HepG2 (cell line): ENCODE data around the gene GDNF. TPM values are rescaled to one million over a fixed set of nuclear protein-coding genes. Genes with fewer than 3 reads are reported as not detected.

Experiments used
- ATAC-seq: fragments of 200-7000 bp; cut with Tn5 transposase; 3 replicates; pipeline ENCODE4 v1.9.1; 2020; ENCODE audit warnings: mild to moderate bottlenecking, moderate library complexity
- BruUV-seq: library from RNA; stranded (reverse); fragments of 400-500 nt; replicated peaks from 2 replicates; lab custom pipeline; 2021; lab: Mats Ljungman, UMichigan
- CTCF ChIA-PET: fragments of 300-600 bp; formaldehyde crosslinking; extraction: SDS; loops from one replicate; lab custom pipeline; 2021; ENCODE audit warnings: low total read pairs, inconsistent platforms, low intra/inter-chr PET ratio; lab: Yijun Ruan, JAX
- POLR2A ChIA-PET: fragments of 350-600 bp; sonication (Branson Sonifier 250); formaldehyde crosslinking; loops from one replicate; lab custom pipeline; 2020; ENCODE audit warnings: antibody characterized with exemption, inconsistent platforms; lab: Yijun Ruan, JAX
- DNase-seq: peaks from one replicate; pipeline ENCODE4 v3.0.0-alpha.2; 2015; ENCODE audit warnings: low spot score
- FAIRE-seq: peaks from 3 replicates; lab custom pipeline; 2011; peaks lifted over from hg19 to GRCh38; lab: Jason Lieb, UNC
- H2AFZ ChIP-seq: one replicate; pipeline ENCODE4 v1.6.1; 2011; ENCODE audit warnings: low read length, inconsistent platforms
- H3K27ac ChIP-seq: fragments of 300-600 bp; 3 replicates; pipeline ENCODE4 v1.8.0; 2011; ENCODE audit warnings: mixed run types, mild to moderate bottlenecking, mixed read lengths, low read length, inconsistent platforms; ENCODE audit not compliant: insufficient read depth; ENCODE audit errors: extremely low read length
- H3K27me3 ChIP-seq, 2 experiments: fragments of 200-600 bp in 1 of 2; 2 replicates in 1 of 2; 3 replicates in 1 of 2; pipeline versions ENCODE4 v1.6.0 to v1.8.0; 2011; ENCODE audit warnings: low read length in 2 of 2, mild to moderate bottlenecking in 2 of 2, moderate library complexity in 2 of 2, inconsistent platforms in 1 of 2; ENCODE audit not compliant: insufficient read depth in 2 of 2, control insufficient read depth in 1 of 2
- H3K36me3 ChIP-seq, 2 experiments: fragments of 200-600 bp in 1 of 2; replicated peaks in 1 of 2; 2 replicates in 1 of 2; 3 replicates in 1 of 2; pipeline versions ENCODE4 v1.5.1 to v1.8.0; 2011; ENCODE audit warnings: low read length in 2 of 2, inconsistent platforms in 1 of 2; ENCODE audit not compliant: insufficient read depth in 2 of 2, control insufficient read depth in 1 of 2
- H3K4me1 ChIP-seq: 2 replicates; pipeline ENCODE4 v1.5.1; 2012; ENCODE audit warnings: low read length, inconsistent platforms; ENCODE audit not compliant: insufficient read depth
- H3K4me2 ChIP-seq: 2 replicates; pipeline ENCODE4 v1.6.0; 2011; ENCODE audit warnings: low read depth, low read length, inconsistent platforms
- H3K4me3 ChIP-seq, 3 experiments: fragments of 200-600 bp in 1 of 3; sonication (generic), shearing (Covaris generic) in 1 of 3; replicated peaks in 1 of 3; 2 replicates each; pipeline ENCODE4 v1.5.1; 2011 to 2016; ENCODE audit warnings: low read length in 3 of 3, inconsistent platforms in 2 of 3, low read depth in 2 of 3, mild to moderate bottlenecking in 2 of 3, control low read depth in 1 of 3, mixed read lengths in 1 of 3; ENCODE audit not compliant: insufficient read depth in 1 of 3
- H3K79me2 ChIP-seq: one replicate; pipeline ENCODE4 v1.6.1; 2011; ENCODE audit warnings: low read length, inconsistent platforms; ENCODE audit not compliant: insufficient read depth
- H3K9ac ChIP-seq: 2 replicates; pipeline ENCODE4 v1.6.0; 2011; ENCODE audit warnings: mild to moderate bottlenecking, low read depth, low read length, inconsistent platforms; ENCODE audit not compliant: insufficient read depth
- H3K9me3 ChIP-seq: 2 replicates; pipeline ENCODE4 v1.5.1; 2012; ENCODE audit warnings: mild to moderate bottlenecking, low read length
- H4K20me1 ChIP-seq: 2 replicates; pipeline ENCODE4 v1.6.0; 2011; ENCODE audit warnings: inconsistent platforms, mild to moderate bottlenecking, low read length, moderate library complexity; ENCODE audit not compliant: insufficient read depth
- ARNTL ChIP-seq: sonication (generic); formaldehyde crosslinking; IDR thresholded peaks from 2 replicates; pipeline ENCODE4 v1.4.0; 2020; ENCODE audit warnings: mild to moderate bottlenecking, missing genetic modification reagents
- KMT2A ChIP-seq: sonication (generic); formaldehyde crosslinking; IDR thresholded peaks from 2 replicates; pipeline ENCODE4 v1.4.0; 2020; ENCODE audit warnings: missing genetic modification reagents
- MXI1 ChIP-seq: IDR thresholded peaks from 3 replicates; pipeline ENCODE4 v1.6.1; 2012; ENCODE audit warnings: low read depth, low read length, inconsistent platforms, borderline replicate concordance
- PAF1 ChIP-seq: IDR thresholded peaks from 2 replicates; pipeline ENCODE4 v1.6.1; 2016; ENCODE audit warnings: missing genetic modification reagents, missing compliant biosample characterization
- PITX1 ChIP-seq: sonication (generic); formaldehyde crosslinking; IDR thresholded peaks from 2 replicates; pipeline ENCODE4 v1.5.1; 2020; ENCODE audit warnings: mild to moderate bottlenecking, missing genetic modification reagents
- REXO4 ChIP-seq: sonication (generic); formaldehyde crosslinking; IDR thresholded peaks from 2 replicates; pipeline ENCODE4 v1.8.0; 2022; ENCODE audit warnings: missing genetic modification reagents, mild to moderate bottlenecking, borderline replicate concordance
- RFX3 ChIP-seq: IDR thresholded peaks from 2 replicates; pipeline ENCODE4 v1.6.1; 2016; ENCODE audit warnings: missing biosample characterization, missing genetic modification reagents
- TBX3 ChIP-seq: fragments of 450-650 bp; IDR thresholded peaks from 2 replicates; pipeline ENCODE4 v1.6.1; 2017; ENCODE audit warnings: antibody characterized with exemption, mild to moderate bottlenecking, inconsistent platforms, borderline replicate concordance
- ZFAT ChIP-seq: sonication (generic); formaldehyde crosslinking; conservative IDR thresholded peaks from 2 replicates; pipeline ENCODE4 v1.8.1; 2023; ENCODE audit warnings: missing genetic modification reagents, inconsistent platforms
- ZNF160 ChIP-seq: sonication (generic); formaldehyde crosslinking; IDR thresholded peaks from 2 replicates; pipeline ENCODE4 v1.8.0; 2022; ENCODE audit warnings: mild to moderate bottlenecking, inconsistent platforms, missing genetic modification reagents
- ZNF263 ChIP-seq: sonication (generic); formaldehyde crosslinking; IDR thresholded peaks from 2 replicates; pipeline ENCODE4 v1.4.0; 2020; ENCODE audit warnings: missing genetic modification reagents
- WGBS: methylation state at CpG from one replicate; pipeline ENCODE4 v1.1.6; 2017; ENCODE audit warnings: low lambda C conversion rate; 5-methylcytosine and 5-hydroxymethylcytosine counted together
- in situ Hi-C: cut with HindIII; loops from 2 replicates; pipeline ENCODE4 v1.10.0; 2017; ENCODE audit warnings: low pct_unique_long_range_greater_than_20kb; ENCODE audit not compliant: extremely low pct_ligation_motif_present
- intact Hi-C: fragments of 100-400 bp; cut with micrococcal nuclease; formaldehyde crosslinking; loops from one replicate; pipeline ENCODE4 v1.10.0; 2022; ENCODE audit not compliant: unreplicated experiment
- polyA plus RNA-seq, 8 experiments: library from polyadenylated mRNA; depleted of rRNA in 3 of 8; stranded (reverse) in 7 of 8; unstranded in 1 of 8; fragments of >200 nt; fragmentation: Illumina TruSeq in 4 of 8; extraction: Trizol in 4 of 8; gene quantifications; 2 replicates each; pipeline versions ENCODE4 v1.2.1 to v1.2.3, GENCODE V29; 2011 to 2016; ENCODE audit warnings: low read depth in 4 of 8, missing spikeins in 1 of 8, mixed read lengths in 1 of 8; ENCODE audit not compliant: insufficient read depth in 1 of 8
- total RNA-seq, 5 experiments: library from RNA; depleted of rRNA; stranded (reverse); fragments of >200 nt; fragmentation: Illumina TruSeq; extraction: Trizol; gene quantifications; 2 replicates each; pipeline ENCODE4 v1.2.3, GENCODE V29; 2016; ENCODE audit warnings: low read depth in 1 of 5
- TF ChIP-seq, protein P1 (sequence below), 2 experiments: sonication (generic) in 1 of 2; formaldehyde crosslinking in 1 of 2; IDR thresholded peaks; 2 replicates each; pipeline versions ENCODE4 v1.6.1 to v1.9.0; 2014 to 2022; ENCODE audit warnings: antibody characterized with exemption in 1 of 2, borderline replicate concordance in 1 of 2, inconsistent platforms in 1 of 2, low read depth in 1 of 2, missing genetic modification reagents in 1 of 2
- TF ChIP-seq, protein P2 (sequence below): sonication (generic); formaldehyde crosslinking; IDR thresholded peaks from 2 replicates; pipeline ENCODE4; 2020; ENCODE audit warnings: missing genetic modification reagents, mild to moderate bottlenecking, borderline replicate concordance
- TF ChIP-seq, protein P3 (sequence below): sonication (generic); formaldehyde crosslinking; IDR thresholded peaks from 2 replicates; pipeline ENCODE4 v1.4.0; 2020; ENCODE audit warnings: missing genetic modification reagents

GDNF gene
- total and polyA plus RNA-seq, 2 of the 13 experiments (the other 11 are each of a cell fraction or from before 2014, with no cell fraction given), result 0.24 to 0.46 TPM

DNA sequence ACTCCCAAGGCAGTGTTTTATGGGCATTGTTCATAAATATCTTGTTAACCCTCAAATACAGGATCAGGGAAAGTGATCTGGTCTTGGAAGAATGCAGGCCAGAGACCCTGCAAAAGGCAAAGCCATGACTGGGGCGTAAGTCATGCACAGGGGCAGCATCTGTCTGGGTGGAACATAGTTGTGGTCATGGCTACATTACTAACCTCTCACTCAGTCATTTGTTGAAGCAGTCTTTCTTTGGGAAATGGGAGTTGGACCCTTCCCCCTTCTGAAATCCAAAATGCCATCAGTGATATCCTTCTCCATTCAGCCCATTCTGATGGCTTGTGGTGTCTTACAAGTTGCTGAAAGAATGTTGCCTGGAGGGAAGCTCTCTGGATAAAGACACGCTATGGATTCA, 68.1 kb downstream of the GDNF start:
- Histone ChIP-seq H3K4me3 (no peak overlapping the region), H3K36me3 (no peaks in the 10 kb centered on the region), H4K20me1 (no peaks in the 10 kb centered on the region), H3K9me3 (peaks cover 21% of the 10 kb centered on the region), H3K27me3 (no peaks in the 10 kb centered on the region), H3K27ac (no peak overlapping the region), H3K9ac (no peak overlapping the region), H3K4me2 (no peak overlapping the region), H3K4me1 (peaks cover 21% of the 10 kb centered on the region; the same call in 1 of the 2 replicates), H2AFZ (no peak overlapping the region), H3K79me2 (no peaks in the 10 kb centered on the region)
- ChIA-PET CTCF (no interaction called here), POLR2A (no interaction called here)
- in situ Hi-C loops, result no loop called here
- FAIRE-seq (no peak), DNase-seq (no peak), ATAC-seq (peak; percentile 21; the same call in 1 of the 3 replicates)
- no TSS peak for BruUV-seq
- 46% methylated on average over 2 of the region's 2 CpGs for WGBS
- intact Hi-C loops, result loop anchor here (5.0 kb wide), 1 partner anchor 421 kb away; no protein-coding TSS in a partner anchor
- TF ChIP-seq, protein P1, sequence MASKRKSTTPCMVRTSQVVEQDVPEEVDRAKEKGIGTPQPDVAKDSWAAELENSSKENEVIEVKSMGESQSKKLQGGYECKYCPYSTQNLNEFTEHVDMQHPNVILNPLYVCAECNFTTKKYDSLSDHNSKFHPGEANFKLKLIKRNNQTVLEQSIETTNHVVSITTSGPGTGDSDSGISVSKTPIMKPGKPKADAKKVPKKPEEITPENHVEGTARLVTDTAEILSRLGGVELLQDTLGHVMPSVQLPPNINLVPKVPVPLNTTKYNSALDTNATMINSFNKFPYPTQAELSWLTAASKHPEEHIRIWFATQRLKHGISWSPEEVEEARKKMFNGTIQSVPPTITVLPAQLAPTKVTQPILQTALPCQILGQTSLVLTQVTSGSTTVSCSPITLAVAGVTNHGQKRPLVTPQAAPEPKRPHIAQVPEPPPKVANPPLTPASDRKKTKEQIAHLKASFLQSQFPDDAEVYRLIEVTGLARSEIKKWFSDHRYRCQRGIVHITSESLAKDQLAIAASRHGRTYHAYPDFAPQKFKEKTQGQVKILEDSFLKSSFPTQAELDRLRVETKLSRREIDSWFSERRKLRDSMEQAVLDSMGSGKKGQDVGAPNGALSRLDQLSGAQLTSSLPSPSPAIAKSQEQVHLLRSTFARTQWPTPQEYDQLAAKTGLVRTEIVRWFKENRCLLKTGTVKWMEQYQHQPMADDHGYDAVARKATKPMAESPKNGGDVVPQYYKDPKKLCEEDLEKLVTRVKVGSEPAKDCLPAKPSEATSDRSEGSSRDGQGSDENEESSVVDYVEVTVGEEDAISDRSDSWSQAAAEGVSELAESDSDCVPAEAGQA (IDR thresholded peaks at IDR 0.05; ENCODE audit: low read depth), result no peak
- TF ChIP-seq, protein P1 (CRISPR knock-in tag; IDR thresholded peaks at IDR 0.05; ENCODE audit: borderline replicate concordance), result no peak
- TF ChIP-seq RFX3 (CRISPR knock-in tag) (no peak), MXI1 (no peak), ARNTL (CRISPR knock-in tag) (no peak), ZNF263 (CRISPR knock-in tag) (no peak), PITX1 (CRISPR knock-in tag) (no peak), ZFAT (CRISPR knock-in tag) (no peak), TBX3 (no peak), KMT2A (no peak), ZNF160 (CRISPR knock-in tag) (no peak), PAF1 (CRISPR knock-in tag) (no peak), REXO4 (CRISPR knock-in tag) (no peak)
- TF ChIP-seq, protein P2, sequence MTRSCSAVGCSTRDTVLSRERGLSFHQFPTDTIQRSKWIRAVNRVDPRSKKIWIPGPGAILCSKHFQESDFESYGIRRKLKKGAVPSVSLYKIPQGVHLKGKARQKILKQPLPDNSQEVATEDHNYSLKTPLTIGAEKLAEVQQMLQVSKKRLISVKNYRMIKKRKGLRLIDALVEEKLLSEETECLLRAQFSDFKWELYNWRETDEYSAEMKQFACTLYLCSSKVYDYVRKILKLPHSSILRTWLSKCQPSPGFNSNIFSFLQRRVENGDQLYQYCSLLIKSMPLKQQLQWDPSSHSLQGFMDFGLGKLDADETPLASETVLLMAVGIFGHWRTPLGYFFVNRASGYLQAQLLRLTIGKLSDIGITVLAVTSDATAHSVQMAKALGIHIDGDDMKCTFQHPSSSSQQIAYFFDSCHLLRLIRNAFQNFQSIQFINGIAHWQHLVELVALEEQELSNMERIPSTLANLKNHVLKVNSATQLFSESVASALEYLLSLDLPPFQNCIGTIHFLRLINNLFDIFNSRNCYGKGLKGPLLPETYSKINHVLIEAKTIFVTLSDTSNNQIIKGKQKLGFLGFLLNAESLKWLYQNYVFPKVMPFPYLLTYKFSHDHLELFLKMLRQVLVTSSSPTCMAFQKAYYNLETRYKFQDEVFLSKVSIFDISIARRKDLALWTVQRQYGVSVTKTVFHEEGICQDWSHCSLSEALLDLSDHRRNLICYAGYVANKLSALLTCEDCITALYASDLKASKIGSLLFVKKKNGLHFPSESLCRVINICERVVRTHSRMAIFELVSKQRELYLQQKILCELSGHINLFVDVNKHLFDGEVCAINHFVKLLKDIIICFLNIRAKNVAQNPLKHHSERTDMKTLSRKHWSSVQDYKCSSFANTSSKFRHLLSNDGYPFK (CRISPR knock-in tag), result no peak
- TF ChIP-seq, protein P3, sequence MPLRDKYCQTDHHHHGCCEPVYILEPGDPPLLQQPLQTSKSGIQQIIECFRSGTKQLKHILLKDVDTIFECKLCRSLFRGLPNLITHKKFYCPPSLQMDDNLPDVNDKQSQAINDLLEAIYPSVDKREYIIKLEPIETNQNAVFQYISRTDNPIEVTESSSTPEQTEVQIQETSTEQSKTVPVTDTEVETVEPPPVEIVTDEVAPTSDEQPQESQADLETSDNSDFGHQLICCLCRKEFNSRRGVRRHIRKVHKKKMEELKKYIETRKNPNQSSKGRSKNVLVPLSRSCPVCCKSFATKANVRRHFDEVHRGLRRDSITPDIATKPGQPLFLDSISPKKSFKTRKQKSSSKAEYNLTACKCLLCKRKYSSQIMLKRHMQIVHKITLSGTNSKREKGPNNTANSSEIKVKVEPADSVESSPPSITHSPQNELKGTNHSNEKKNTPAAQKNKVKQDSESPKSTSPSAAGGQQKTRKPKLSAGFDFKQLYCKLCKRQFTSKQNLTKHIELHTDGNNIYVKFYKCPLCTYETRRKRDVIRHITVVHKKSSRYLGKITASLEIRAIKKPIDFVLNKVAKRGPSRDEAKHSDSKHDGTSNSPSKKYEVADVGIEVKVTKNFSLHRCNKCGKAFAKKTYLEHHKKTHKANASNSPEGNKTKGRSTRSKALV (CRISPR knock-in tag), result no peak
